EH (cell line): ENCODE data around the gene RGR.
A peak's percentile ranks its signal among the peaks of the same experiment; 100 is the strongest.

ENCODE experiments used
- DNase-seq: peaks from one replicate; pipeline ENCODE4 v3.0.0-alpha.2; 2015; ENCODE audit warnings: low read depth

The RGR gene

DNA sequence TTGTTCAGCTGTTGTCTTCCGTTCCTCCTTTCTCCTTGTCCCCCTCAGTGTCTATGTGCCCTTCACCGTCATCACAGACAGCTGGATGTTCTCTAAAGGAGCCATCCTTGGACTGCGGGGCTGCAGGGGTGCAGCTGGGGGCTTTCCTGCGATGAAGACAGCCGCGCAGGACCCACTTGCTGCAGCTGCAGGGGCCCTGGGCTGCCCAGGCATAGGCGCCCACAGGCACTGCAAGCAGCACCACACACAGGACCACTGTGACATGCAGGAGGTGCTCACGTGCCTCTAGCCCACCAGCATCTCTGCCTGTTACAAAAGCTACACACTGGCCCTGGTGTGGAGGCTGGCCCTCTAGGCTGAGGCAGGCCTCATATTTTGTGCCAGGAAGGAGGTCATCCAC lies 22.9 kb upstream of the RGR start:
- DNase-seq = no peak

DNA sequence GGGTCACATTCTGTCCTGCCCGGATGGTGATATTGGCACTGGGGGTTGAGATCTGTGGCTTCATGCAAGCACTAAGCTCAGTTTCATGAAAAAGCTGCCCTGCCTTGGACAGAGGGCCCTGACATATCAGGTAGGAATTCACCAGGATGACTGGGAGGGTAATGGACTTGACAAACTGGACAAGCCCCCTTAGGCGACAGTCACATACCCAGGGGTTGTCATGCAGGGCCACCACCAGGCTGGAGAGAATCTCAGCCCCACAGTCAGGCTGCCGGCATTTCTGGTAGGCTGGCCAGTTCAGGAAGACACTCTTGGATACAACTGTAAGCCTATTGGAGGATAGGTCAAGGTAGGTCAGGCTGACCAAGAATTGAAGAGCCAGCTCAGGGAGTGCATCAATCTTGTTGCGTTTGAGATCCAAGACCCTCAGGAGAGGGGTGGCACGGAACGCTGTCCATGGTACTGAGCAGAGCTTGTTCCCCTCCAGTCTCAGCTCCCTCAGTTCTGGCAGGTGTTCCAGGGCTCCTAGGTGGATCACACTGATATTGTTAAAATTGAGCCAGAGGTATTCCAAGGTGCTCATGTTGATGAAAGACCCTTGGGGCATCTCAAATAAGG lies 20.3 kb upstream of the RGR start:
- DNase-seq = peak; percentile 2

DNA sequence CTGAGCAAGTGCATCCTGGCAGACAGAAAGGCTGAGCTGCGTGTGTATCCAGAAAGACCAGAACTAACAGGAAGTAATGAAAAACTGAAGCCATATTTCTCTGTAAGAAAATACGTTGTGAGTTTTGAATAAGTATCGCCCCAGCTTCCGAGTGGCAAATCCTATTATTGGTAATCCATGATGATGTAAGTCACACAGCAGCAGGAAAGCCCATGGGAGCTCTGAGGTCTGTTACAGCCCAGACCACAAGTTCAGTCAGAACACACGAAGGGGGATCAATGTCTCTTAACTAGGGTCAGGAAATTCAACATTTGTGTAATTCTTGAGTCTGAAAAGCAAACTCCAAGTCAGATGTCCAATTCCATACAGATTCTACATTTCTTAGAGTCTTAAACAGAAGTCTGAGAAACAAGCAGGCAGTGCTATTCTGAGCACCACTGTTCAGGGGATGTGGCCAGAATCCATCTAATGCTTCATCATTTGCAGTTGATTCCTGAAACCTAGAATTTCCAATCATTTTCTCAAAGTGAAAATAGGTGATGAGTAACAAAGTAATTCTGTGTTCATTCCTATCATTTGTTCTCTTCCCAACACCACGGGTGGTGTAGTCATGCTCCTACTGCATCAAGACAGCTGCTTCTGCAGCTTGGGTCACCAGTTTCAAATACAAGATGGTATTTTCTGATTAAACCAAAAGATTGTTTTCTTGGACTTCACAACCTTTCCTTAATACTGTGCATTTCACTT lies 19.3 kb upstream of the RGR start, which contains the start of gene LRIT2:
Gene LRIT2 (minus strand): TSS at position 118 of the 747 bp plus-strand sequence. CDS start 24 bp downstream, at position 94.
- DNase-seq = no peak

DNA sequence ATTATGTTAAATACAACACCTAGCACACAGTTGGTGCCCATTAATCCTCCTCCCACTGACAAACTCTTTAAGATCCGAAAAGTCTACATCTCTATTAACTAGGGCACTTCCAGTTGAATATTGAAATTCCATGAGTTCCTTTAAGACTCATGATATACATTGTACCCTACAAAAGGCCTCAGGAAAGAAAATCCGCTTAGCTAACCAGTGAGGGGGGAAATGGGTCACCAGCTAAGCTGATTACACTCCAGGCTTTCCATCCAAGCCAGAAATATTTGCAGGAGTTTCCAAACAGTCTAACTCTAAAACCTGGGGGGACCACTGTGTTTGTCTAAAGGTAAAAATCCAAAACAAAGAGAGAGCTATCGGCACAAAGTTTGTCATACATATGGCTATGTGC lies 18.2 kb upstream of the RGR start:
- no peak for DNase-seq

DNA sequence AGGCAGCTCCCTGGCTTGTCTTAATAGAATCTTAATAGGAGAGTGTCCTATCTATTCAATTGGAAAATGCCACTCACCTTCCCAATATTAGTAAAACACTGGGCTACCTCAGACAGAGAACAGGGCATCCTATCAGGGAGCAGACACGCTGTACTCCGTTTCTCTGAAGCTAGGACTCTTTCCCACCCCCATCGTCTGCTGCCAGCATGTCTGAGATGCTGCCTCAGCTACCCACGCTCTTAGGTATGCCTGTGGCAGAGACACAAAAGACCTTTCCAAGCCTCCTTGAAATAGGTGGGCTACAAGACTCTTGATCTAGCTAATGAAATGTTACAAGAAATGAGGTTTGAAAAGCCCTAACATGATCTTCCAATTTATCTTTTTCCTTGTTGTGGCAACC lies 17.0 kb upstream of the RGR start:
- no peak for DNase-seq

DNA sequence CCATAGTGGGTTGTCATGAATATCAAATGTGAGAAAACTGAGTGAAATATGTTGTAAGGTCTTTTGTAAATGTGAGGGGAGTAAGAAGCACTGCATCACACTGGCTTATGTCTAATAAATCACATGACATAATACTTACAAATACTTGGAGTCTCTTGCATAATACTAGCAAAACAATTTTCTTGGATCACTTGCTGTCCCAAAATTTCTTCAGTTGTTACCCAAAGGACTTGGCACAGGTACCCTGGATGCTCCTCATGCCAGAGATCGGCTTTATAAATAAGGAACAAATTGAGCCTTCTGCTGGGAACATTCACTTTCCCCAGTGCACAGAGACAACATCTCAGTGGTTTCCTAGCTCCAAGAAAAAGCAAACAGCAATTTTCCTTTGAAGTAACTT lies 14.5 kb upstream of the RGR start:
- DNase-seq = no peak

DNA sequence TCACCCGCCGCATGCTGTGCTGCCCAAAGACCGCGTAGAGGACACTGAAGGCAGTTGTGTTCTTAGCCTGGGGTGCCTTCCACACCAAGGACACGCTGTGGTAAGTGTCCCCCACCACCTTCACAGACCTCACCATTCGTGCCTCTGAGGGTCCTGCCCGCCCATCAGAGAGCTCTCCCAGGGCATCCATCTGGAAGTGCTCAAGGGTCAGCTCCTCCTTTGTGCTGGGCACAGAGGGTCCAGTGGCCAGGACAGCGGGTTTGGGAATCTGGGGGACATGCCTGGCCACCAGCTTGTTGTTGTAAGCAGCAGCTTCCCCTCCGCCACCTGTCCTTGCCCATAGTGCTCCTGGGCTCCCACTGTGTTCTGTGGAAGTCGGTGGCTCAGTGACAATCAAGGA lies 12.5 kb upstream of the RGR start:
- no peak for DNase-seq

DNA sequence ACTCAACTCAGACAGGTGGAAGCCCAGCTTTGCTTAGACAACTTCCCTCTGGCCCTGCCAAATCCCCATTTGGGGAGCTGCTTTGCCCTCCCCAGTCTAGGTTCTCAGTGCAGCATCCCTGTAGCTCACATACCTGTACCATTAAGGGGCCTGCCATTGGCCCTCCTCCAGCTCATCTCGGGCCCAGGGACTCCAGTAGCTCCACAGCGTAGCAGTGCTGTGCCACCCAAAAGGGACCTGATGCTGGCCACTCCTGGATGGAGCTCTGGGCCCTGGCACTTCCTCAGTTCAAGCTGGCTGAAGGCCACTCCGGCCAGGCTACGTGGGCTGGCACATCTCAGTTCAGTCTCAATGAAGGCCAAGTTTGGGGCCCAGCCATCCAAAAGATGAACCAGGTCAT lies 10.9 kb upstream of the RGR start:
- no peak for DNase-seq

DNA sequence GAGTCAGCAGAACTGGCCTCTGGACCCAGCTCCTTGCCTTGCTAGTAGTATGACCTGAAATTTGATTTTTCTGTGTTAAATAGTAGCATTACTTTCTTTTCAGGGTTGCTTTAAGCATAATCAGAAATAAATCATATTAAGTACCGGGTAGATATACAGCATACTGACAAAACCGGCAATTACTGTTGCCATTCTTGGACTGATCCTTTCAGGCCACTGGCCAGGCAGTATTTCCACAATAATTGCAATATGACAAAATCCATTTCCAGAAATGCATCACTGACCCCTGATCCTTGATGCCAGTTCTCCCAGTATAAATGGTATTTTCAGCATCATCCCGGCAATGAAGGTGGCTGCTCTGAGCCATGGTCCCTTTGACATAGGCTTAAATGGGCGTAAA lies 10.4 kb upstream of the RGR start:
- DNase-seq = no peak

DNA sequence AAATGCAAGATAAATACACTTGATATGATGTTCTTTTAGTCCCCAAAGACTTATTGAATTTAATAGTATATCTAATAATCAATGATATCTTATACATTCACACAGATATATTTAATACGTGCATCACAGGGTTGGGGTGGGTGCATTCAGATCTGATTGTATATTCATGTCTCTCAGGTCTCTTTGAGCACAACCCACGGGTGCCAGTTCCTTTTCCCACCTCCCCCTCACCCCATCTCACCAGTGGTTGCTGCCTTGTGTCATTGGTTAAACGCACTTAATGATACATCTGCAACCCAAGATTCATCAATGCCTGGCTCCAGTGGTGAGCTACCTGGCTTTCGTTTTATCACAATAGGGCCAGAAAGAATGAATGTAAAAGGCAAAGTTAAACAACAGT lies 9.8 kb upstream of the RGR start:
- no peak for DNase-seq

DNA sequence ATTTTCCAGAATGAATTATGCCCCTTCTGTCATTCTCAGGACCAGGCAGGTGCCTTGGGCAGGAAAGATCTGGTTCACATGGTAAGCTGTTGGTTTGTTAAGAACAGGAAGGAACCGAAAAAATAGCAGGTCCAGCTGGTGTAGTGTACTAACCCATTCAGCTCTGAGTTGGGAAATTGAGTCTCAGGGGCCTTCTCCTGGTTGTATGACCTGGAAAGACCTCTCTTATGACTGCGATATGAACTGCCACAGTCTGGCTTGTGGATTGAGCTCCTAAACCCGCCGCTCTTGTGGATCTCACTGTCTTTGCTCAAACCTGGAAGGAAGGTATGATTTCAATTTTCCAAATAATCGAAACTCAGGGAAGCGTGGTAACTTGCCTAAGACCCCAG lies 8.1 kb upstream of the RGR start:
- DNase-seq = no peak

DNA sequence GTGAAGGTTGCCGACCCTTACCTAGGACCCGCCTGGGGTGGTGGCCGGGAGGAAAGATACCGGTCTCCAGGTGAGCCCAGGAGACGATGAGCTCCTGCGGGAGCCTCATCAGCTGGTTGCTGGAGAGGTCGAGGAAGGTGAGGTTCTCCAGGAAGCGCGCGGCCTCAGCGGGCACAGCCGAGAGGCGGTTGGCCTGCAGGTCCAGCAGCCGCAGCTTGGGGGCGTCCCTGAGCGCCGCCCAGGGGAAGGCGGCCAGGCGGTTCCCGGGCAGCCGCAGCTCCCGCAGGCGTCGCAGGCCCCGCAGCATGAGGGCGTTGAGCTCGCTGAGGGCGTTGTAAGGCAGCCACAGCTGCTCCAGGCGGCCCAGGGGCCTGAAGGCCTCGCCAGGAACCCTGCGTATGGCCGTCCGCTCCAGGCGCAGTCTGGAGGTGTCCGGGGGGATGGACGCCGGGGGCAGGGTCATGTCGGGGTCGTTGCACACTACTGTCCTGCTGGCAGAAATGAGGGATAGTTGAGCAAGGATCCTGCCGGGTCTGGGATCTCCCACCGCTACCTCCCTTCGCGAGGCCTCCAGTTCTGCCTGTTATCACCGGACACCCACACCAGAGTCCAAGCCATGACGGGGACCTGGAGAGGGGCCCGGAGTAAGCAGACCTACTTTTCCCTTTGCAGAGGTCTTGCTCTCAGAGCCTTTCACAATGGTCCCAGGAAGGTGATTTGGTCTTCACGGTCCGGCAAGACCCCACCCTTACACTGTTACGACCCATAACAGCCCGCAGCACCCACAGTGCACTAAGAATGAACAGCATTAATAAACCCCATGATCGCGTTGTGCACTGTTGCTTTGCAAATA lies 7.4 kb upstream of the RGR start:
- no peak for DNase-seq

DNA sequence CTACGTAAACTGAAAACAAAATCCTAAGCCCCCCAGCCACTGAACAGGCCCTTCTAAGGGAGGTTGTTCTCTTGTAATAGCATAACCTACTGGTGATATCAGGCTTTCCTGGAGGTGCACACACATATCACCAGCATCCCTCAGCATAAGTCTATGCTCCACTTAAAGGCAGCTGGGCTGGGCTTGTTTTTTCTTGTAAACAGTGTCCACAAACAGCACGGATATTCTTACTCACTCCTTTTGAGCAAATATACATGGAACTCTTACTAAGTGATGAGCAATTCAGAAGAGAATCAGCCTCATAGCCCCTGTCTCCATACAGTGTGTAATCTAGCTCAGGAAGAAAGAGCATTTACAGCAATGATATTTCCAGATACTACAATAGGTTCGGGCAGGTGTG lies 5.9 kb upstream of the RGR start:
- DNase-seq = no peak

DNA sequence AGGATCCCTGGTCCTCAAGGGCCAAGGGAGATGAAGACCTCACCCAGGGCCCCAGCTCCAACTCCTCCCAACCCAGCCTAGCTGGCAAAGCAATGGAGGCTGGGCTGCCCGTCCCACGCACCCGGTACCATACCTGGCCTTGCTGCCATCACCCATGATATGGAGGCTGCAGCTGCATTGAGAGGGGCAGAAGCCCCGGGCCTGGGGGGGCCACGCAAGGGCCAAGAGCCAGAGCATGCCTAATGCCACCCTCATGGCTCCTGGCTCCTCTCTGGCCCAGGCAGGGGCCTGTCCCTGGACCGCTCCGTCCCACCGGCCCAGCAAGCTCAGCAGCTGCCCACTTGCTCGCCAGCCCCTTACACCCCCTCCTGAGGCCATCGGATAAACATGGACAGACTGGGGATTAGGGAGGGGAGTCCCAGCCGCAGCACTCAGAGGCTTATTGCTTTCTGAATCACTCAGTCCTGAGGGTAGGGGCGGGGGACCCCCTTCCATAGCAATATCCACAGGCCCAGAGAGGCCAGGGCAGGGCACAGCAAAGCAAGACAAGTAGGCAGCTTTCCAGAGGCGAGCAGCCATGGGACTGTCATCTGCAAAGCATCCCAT lies 3.6 kb upstream of the RGR start, which contains the start of gene LRIT1:
Gene LRIT1 (minus strand): TSS at position 362 of the 606 bp plus-strand sequence. CDS start 107 bp downstream, at position 255.
- no peak for DNase-seq

DNA sequence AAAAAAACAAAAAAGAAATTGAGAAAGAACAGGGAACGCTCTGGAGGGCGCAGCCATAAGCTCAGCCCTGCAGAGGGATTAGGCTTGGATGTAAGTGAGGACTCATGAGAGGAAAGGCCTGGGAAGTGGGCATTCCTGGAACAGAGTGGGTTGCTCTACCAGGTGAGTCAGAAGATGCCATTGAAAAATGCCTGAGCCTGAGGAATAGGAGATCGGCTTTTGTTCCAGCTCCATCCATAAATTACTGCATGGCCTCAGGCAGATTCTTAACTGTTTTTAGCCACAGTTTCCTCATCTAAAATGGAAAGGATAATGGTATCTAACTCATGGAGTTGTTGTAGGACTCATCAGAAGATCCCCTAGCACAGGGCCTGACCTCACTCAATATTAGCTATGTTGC lies 1.1 kb upstream of the RGR start:
- no peak for DNase-seq

DNA sequence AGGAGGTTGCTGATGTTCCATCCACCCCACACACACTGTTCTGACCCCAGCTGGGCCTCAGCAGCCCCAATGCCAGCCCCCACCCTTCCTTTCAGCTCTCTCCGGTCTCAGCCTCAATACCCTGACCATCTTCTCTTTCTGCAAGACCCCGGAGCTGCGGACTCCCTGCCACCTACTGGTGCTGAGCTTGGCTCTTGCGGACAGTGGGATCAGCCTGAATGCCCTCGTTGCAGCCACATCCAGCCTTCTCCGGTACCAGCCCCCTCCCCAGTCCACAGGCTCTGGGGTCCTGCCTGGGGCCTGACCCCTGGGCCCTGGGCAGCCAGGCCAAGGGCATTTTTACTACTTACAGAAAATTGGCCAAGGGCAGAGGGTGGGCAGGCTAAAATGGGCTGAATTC lies 2.6 kb downstream of the RGR start:
- no peak for DNase-seq

DNA sequence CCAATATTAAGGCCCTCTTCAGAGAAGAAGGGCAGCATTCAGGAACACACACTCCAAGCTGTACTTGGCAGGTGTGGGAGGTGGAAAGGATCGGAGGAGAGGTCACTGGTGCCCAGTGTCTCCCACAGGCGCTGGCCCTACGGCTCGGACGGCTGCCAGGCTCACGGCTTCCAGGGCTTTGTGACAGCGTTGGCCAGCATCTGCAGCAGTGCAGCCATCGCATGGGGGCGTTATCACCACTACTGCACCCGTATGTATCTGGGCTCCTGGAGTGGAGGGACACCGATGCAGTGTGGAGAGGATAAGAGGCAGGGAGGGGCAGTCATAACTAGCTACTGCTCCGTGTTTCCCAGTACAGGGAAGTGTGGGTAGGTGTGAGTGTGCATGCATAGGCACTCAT lies 3.9 kb downstream of the RGR start:
- no peak for DNase-seq

DNA sequence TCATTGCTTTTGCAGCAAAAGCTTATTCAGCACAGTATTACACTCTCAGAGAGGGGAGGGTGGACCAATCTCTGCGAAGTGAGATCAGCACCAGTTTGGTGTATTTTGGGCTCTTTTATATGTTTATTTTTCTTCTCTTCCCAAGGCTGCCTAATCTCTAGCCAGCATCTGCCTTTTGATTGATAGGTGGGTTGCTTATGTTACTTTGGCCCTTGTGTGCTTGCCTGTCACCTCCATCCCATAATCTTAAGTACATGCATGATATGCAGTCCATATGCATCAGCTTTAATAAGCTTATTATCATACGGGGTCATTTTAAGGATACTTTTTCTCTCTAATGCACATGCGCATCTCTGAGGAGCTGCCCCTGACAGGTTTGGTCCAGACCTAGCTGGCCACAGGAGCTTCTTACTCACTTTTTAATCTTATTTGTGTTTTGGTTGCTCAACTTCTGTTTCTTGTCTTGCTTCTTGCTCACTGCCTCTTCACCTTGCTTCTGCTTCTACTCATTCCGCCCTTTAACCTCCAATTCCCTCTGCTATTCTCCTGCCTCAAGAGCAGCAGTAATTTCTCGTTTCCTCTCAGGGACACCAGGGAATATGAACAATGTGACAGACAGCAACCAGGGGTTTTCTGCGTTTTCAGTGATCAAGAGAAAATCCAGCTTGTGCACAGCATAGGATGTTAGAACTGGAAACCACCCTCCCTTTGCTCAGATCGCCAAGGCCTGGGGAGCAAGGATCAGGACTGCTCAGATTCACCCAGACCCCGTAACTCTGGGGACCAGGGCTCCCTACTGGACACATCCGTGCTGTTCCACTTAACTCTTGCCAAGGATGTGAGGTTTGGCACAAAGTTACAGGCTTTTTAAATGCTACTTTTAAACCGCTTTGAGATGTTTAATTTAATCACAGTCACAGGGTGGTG lies 10.0 kb downstream of the RGR start:
- no peak for DNase-seq

DNA sequence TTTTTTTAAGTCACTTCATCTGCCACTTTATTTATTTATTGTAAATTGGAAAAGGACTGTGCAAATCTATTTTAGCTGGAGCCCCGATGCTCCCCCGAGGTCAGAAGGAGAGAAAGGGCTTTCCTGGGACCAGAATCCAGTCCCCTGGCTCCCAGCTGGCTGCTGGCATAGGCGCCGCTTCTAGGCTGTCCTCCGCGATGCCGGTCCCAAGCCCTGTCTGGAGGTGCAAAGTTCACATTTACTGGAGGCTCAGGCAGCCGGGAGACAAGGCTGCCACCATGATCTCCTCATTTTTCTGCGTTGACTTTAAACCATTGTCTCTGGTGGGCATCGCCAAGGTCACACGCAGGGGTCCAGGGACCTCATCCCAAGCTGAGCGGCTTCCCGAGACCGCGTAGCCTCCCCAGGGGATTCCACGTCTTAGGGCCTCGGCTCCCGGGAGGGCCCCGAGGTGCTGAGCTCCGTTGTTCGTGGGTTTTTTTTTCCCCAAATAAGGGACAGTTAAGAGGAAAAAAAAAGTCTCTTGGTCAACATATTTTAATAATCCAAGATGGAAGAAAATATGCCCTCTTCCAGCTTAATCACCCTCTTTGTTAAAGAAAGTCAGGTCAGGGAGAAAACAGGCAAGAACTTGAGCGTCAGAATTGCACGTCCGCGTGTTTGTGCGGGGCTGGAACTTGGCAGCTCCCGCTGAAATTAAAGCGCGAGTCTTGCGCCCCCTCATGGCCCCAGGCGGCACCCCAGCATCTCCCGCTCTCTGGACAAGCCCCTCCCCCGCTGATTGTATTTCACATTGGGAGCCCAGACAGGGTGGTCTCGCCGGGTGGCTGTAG lies 11.9 kb downstream of the RGR start:
- DNase-seq = peak; percentile 41

DNA sequence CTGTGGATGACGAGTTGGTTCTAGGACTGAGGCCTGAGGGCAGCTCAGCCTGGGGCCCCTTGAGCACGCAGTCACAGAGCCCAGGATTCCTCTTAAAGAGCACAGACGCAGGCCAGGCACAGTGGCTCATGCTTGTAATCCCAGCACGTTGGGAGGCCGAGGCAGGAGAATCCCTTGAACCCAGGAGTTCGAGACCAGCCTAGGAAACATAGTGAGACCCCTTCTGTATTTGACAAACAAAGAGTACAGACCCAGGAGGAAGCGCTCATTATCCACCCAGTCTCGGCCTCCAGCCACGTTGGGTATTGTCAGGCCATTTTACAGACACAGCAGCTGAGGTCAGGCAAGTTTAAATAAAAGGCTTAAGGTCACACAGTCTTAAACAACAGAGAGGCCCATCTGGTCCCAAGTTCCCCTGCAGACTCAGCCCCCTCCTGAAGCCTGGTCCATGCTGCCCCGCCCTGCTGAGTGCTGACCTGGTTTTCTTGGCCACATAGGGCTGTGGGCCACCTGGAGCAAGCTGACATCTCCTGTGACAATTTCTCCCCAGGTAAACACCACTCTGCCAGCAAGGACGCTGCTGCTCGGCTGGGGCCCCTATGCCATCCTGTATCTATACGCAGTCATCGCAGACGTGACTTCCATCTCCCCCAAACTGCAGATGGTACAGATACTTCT lies 12.6 kb downstream of the RGR start:
- no peak for DNase-seq
